HEK293 (cell line): ENCODE measurements around the gene ZCCHC3.

ENCODE experiments used
- HOXA7 ChIP-seq: sonication (generic); formaldehyde crosslinking; IDR thresholded peaks from 2 replicates; pipeline ENCODE4 v1.8.1; 2022; ENCODE audit warnings: missing genetic modification reagents, borderline replicate concordance
- HOXC10 ChIP-seq: sonication (generic); formaldehyde crosslinking; IDR thresholded peaks from 2 replicates; pipeline ENCODE4 v1.8.1; 2023; ENCODE audit warnings: mild to moderate bottlenecking, missing genetic modification reagents
- IKZF3 ChIP-seq: fragments of 450-650 bp; IDR thresholded peaks from 2 replicates; pipeline ENCODE4 v1.5.0; 2018; ENCODE audit warnings: missing biosample characterization, mild to moderate bottlenecking, missing genetic modification characterization, moderate library complexity
- KLF1 ChIP-seq: fragments of 450-650 bp; formaldehyde crosslinking; IDR thresholded peaks from 2 replicates; pipeline ENCODE4 v1.5.1; 2016; ENCODE audit warnings: missing biosample characterization, missing genetic modification characterization
- KLF16 ChIP-seq: fragments of 450-650 bp; formaldehyde crosslinking; IDR thresholded peaks from 2 replicates; pipeline ENCODE4 v1.5.1; 2017; ENCODE audit warnings: missing biosample characterization, missing genetic modification characterization
- PRDM1 ChIP-seq: fragments of 450-650 bp; formaldehyde crosslinking; IDR thresholded peaks from 2 replicates; pipeline ENCODE4; 2016; ENCODE audit warnings: missing biosample characterization, missing genetic modification characterization
- WT1 ChIP-seq: fragments of 450-650 bp; formaldehyde crosslinking; IDR thresholded peaks from 2 replicates; pipeline ENCODE4 v1.5.1; 2016; ENCODE audit warnings: missing biosample characterization, missing genetic modification characterization
- ZFP3 ChIP-seq: fragments of 450-650 bp; formaldehyde crosslinking; IDR thresholded peaks from 2 replicates; pipeline ENCODE4 v1.5.1; 2016; ENCODE audit warnings: low read depth, missing biosample characterization, missing genetic modification characterization
- ZNF112 ChIP-seq: fragments of 450-650 bp; formaldehyde crosslinking; IDR thresholded peaks from 2 replicates; pipeline ENCODE4 v1.5.0; 2017; ENCODE audit warnings: missing biosample characterization, missing genetic modification characterization
- ZNF121 ChIP-seq: fragments of 450-650 bp; formaldehyde crosslinking; IDR thresholded peaks from 2 replicates; pipeline ENCODE4 v1.5.1; 2016; ENCODE audit warnings: missing biosample characterization, missing genetic modification characterization
- ZNF157 ChIP-seq: fragments of 450-650 bp; formaldehyde crosslinking; IDR thresholded peaks from 2 replicates; pipeline ENCODE4 v1.5.1; 2016; ENCODE audit warnings: missing biosample characterization, missing genetic modification characterization
- ZNF366 ChIP-seq: fragments of 450-650 bp; formaldehyde crosslinking; conservative IDR thresholded peaks from 2 replicates; pipeline ENCODE4 v1.5.1; 2016; ENCODE audit warnings: missing biosample characterization, missing genetic modification characterization
- ZNF521 ChIP-seq: fragments of 450-650 bp; formaldehyde crosslinking; IDR thresholded peaks from 2 replicates; pipeline ENCODE4 v1.5.1; 2017; ENCODE audit warnings: missing biosample characterization, mild to moderate bottlenecking, missing genetic modification characterization
- ZNF560 ChIP-seq: fragments of 450-650 bp; formaldehyde crosslinking; IDR thresholded peaks from 2 replicates; pipeline ENCODE4 v1.5.1; 2017; ENCODE audit warnings: missing biosample characterization, missing genetic modification characterization, borderline replicate concordance
- ZNF600 ChIP-seq: fragments of 450-650 bp; formaldehyde crosslinking; IDR thresholded peaks from 2 replicates; pipeline ENCODE4 v1.5.1; 2016; ENCODE audit warnings: missing biosample characterization, missing genetic modification characterization
- ZNF610 ChIP-seq: fragments of 450-650 bp; formaldehyde crosslinking; IDR thresholded peaks from 2 replicates; pipeline ENCODE4 v1.5.1; 2016; ENCODE audit warnings: missing biosample characterization, missing genetic modification characterization, borderline replicate concordance
- ZNF623 ChIP-seq: fragments of 450-650 bp; formaldehyde crosslinking; IDR thresholded peaks from 2 replicates; pipeline ENCODE4 v1.5.1; 2016; ENCODE audit warnings: missing biosample characterization, missing genetic modification characterization
- ZNF660 ChIP-seq: fragments of 450-650 bp; IDR thresholded peaks from 2 replicates; pipeline ENCODE4 v1.5.1; 2018; ENCODE audit warnings: missing biosample characterization, mild to moderate bottlenecking, missing genetic modification characterization
- ZNF677 ChIP-seq: fragments of 450-650 bp; IDR thresholded peaks from 2 replicates; pipeline ENCODE4 v1.5.0; 2018; ENCODE audit warnings: missing biosample characterization, mild to moderate bottlenecking, missing genetic modification characterization, moderate library complexity
- ZNF701 ChIP-seq: fragments of 450-650 bp; formaldehyde crosslinking; IDR thresholded peaks from 2 replicates; pipeline ENCODE4 v1.5.1; 2016; ENCODE audit warnings: missing biosample characterization, missing genetic modification characterization
- ZNF747 ChIP-seq: fragments of 450-650 bp; formaldehyde crosslinking; IDR thresholded peaks from 2 replicates; pipeline ENCODE4 v1.5.1; 2016; ENCODE audit warnings: missing biosample characterization, missing genetic modification characterization
- ZSCAN23 ChIP-seq: fragments of 450-650 bp; formaldehyde crosslinking; IDR thresholded peaks from 2 replicates; pipeline ENCODE4 v1.5.1; 2016; ENCODE audit warnings: missing biosample characterization, missing genetic modification characterization
- TF ChIP-seq, protein P1 (sequence below): fragments of 450-650 bp; formaldehyde crosslinking; IDR thresholded peaks from 2 replicates; pipeline ENCODE4 v1.5.1; 2017; ENCODE audit warnings: missing biosample characterization, missing genetic modification characterization
- TF ChIP-seq, protein P2 (sequence below): fragments of 450-650 bp; formaldehyde crosslinking; IDR thresholded peaks from 2 replicates; pipeline ENCODE4 v1.5.1; 2017; ENCODE audit warnings: missing biosample characterization, missing genetic modification characterization
- TF ChIP-seq, protein P3 (sequence below): IDR thresholded peaks from 2 replicates; pipeline ENCODE4 v1.6.1; 2011; ENCODE audit warnings: mild to moderate bottlenecking, low read depth, low read length, borderline replicate concordance
- TF ChIP-seq, protein P4 (sequence below): fragments of 450-650 bp; formaldehyde crosslinking; IDR thresholded peaks from 2 replicates; pipeline ENCODE4 v1.5.1; 2016; ENCODE audit warnings: missing biosample characterization, missing genetic modification characterization
- TF ChIP-seq, protein P5 (sequence below): fragments of 450-650 bp; formaldehyde crosslinking; IDR thresholded peaks from 2 replicates; pipeline ENCODE4 v1.5.1; 2016; ENCODE audit warnings: missing biosample characterization, missing genetic modification characterization, low read depth
- TF ChIP-seq, protein P6 (sequence below): fragments of 450-650 bp; formaldehyde crosslinking; IDR thresholded peaks from 2 replicates; pipeline ENCODE4 v1.5.1; 2016; ENCODE audit warnings: missing biosample characterization, missing genetic modification characterization

ZCCHC3 gene

DNA sequence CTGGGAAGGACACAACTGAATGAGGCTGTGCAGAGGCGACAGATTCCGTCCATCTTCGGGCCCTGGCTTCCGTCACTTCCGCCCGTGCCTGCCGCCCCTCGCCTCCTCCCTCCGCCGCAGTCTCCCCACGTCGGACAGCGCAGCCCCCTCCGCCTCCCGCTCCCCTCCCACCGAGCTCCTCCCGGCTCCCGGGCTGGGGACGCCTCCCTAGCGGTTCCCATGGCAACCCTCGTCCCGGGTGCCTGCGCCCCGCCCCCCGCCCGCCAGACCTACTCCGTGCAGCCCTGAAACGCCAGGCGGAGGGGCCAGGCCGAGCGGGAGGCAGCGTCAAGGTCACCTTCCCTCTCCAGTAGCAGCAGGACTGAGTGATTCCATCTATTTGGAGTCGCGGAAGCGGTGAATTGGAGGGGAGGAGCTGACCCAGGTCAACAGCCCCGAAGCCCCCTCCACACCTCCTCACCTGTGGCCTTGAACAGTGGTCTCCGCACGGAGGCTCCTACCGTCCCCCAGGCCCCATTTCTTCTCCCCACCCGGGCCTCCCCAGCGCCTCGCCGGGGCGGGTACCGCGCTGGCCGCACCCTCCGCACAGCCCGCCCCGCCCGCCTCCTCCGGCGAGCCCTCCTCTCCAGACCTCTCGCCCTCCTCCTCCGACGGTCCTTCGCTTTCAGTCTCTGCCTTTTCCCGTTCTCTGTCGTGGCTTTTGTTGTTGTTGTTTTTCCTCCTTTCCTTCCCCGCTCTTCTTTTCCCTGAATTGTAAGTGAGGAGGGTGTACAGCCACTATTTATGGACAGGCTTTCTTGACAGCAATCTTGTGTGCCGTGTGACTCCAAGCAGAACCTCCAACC, 50.5 kb downstream of the ZCCHC3 start (continued):
- TF ChIP-seq, protein P1, sequence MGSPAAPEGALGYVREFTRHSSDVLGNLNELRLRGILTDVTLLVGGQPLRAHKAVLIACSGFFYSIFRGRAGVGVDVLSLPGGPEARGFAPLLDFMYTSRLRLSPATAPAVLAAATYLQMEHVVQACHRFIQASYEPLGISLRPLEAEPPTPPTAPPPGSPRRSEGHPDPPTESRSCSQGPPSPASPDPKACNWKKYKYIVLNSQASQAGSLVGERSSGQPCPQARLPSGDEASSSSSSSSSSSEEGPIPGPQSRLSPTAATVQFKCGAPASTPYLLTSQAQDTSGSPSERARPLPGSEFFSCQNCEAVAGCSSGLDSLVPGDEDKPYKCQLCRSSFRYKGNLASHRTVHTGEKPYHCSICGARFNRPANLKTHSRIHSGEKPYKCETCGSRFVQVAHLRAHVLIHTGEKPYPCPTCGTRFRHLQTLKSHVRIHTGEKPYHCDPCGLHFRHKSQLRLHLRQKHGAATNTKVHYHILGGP (tag by site-specific recombination), result no peak
- no peak for TF ChIP-seq ZNF623 (tag by site-specific recombination)
- TF ChIP-seq, protein P2, sequence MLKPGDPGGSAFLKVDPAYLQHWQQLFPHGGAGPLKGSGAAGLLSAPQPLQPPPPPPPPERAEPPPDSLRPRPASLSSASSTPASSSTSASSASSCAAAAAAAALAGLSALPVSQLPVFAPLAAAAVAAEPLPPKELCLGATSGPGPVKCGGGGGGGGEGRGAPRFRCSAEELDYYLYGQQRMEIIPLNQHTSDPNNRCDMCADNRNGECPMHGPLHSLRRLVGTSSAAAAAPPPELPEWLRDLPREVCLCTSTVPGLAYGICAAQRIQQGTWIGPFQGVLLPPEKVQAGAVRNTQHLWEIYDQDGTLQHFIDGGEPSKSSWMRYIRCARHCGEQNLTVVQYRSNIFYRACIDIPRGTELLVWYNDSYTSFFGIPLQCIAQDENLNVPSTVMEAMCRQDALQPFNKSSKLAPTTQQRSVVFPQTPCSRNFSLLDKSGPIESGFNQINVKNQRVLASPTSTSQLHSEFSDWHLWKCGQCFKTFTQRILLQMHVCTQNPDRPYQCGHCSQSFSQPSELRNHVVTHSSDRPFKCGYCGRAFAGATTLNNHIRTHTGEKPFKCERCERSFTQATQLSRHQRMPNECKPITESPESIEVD (tag by site-specific recombination), result no peak
- TF ChIP-seq, protein P3, sequence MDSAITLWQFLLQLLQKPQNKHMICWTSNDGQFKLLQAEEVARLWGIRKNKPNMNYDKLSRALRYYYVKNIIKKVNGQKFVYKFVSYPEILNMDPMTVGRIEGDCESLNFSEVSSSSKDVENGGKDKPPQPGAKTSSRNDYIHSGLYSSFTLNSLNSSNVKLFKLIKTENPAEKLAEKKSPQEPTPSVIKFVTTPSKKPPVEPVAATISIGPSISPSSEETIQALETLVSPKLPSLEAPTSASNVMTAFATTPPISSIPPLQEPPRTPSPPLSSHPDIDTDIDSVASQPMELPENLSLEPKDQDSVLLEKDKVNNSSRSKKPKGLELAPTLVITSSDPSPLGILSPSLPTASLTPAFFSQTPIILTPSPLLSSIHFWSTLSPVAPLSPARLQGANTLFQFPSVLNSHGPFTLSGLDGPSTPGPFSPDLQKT, result no peak
- TF ChIP-seq, protein P4, sequence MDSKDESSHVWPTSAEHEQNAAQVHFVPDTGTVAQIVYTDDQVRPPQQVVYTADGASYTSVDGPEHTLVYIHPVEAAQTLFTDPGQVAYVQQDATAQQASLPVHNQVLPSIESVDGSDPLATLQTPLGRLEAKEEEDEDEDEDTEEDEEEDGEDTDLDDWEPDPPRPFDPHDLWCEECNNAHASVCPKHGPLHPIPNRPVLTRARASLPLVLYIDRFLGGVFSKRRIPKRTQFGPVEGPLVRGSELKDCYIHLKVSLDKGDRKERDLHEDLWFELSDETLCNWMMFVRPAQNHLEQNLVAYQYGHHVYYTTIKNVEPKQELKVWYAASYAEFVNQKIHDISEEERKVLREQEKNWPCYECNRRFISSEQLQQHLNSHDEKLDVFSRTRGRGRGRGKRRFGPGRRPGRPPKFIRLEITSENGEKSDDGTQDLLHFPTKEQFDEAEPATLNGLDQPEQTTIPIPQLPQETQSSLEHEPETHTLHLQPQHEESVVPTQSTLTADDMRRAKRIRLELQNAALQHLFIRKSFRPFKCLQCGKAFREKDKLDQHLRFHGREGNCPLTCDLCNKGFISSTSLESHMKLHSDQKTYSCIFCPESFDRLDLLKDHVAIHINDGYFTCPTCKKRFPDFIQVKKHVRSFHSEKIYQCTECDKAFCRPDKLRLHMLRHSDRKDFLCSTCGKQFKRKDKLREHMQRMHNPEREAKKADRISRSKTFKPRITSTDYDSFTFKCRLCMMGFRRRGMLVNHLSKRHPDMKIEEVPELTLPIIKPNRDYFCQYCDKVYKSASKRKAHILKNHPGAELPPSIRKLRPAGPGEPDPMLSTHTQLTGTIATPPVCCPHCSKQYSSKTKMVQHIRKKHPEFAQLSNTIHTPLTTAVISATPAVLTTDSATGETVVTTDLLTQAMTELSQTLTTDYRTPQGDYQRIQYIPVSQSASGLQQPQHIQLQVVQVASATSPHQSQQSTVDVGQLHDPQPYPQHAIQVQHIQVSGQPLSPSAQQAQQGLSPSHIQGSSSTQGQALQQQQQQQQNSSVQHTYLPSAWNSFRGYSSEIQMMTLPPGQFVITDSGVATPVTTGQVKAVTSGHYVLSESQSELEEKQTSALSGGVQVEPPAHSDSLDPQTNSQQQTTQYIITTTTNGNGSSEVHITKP, result 0 out of 2 replicates have a peak, but pooled peaks have one; percentile 11
- no peak for TF ChIP-seq ZNF747 (tag by site-specific recombination)
- TF ChIP-seq, protein P5, sequence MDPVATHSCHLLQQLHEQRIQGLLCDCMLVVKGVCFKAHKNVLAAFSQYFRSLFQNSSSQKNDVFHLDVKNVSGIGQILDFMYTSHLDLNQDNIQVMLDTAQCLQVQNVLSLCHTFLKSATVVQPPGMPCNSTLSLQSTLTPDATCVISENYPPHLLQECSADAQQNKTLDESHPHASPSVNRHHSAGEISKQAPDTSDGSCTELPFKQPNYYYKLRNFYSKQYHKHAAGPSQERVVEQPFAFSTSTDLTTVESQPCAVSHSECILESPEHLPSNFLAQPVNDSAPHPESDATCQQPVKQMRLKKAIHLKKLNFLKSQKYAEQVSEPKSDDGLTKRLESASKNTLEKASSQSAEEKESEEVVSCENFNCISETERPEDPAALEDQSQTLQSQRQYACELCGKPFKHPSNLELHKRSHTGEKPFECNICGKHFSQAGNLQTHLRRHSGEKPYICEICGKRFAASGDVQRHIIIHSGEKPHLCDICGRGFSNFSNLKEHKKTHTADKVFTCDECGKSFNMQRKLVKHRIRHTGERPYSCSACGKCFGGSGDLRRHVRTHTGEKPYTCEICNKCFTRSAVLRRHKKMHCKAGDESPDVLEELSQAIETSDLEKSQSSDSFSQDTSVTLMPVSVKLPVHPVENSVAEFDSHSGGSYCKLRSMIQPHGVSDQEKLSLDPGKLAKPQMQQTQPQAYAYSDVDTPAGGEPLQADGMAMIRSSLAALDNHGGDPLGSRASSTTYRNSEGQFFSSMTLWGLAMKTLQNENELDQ (tag by site-specific recombination), result no peak
- no peak for TF ChIP-seq ZNF660 (tag by site-specific recombination)
- TF ChIP-seq KLF1 (tag by site-specific recombination), result peak; percentile 89
- peak; percentile 95 for TF ChIP-seq WT1 (tag by site-specific recombination)
- TF ChIP-seq ZNF157, result no peak
- TF ChIP-seq ZNF366 (tag by site-specific recombination), result peak; percentile 92
- no peak for TF ChIP-seq ZNF677 (tag by site-specific recombination)
- TF ChIP-seq ZNF560 (tag by site-specific recombination), result no peak
- no peak for TF ChIP-seq ZNF701 (tag by site-specific recombination)
- TF ChIP-seq ZNF112 (tag by site-specific recombination), result no peak
- TF ChIP-seq ZNF610 (tag by site-specific recombination), result peak; percentile 81; the same call in 1 of the 2 replicates
- peak; percentile 97 for TF ChIP-seq IKZF3 (tag by site-specific recombination)
- no peak for TF ChIP-seq HOXC10 (CRISPR knock-in tag)
- peak; percentile 94 for TF ChIP-seq PRDM1 (tag by site-specific recombination)
- TF ChIP-seq ZNF600 (tag by site-specific recombination), result peak; percentile 87
- no peak for TF ChIP-seq ZFP3
- peak; percentile 81; the same call in 1 of the 2 replicates for TF ChIP-seq ZNF121 (tag by site-specific recombination)
- TF ChIP-seq, protein P6, sequence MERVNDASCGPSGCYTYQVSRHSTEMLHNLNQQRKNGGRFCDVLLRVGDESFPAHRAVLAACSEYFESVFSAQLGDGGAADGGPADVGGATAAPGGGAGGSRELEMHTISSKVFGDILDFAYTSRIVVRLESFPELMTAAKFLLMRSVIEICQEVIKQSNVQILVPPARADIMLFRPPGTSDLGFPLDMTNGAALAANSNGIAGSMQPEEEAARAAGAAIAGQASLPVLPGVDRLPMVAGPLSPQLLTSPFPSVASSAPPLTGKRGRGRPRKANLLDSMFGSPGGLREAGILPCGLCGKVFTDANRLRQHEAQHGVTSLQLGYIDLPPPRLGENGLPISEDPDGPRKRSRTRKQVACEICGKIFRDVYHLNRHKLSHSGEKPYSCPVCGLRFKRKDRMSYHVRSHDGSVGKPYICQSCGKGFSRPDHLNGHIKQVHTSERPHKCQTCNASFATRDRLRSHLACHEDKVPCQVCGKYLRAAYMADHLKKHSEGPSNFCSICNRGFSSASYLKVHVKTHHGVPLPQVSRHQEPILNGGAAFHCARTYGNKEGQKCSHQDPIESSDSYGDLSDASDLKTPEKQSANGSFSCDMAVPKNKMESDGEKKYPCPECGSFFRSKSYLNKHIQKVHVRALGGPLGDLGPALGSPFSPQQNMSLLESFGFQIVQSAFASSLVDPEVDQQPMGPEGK, result peak; percentile 99
- TF ChIP-seq ZSCAN23 (tag by site-specific recombination), result peak; percentile 52; the same call in 1 of the 2 replicates
- no peak for TF ChIP-seq HOXA7 (CRISPR knock-in tag)
- TF ChIP-seq KLF16, result peak; percentile 58
- TF ChIP-seq ZNF521 (tag by site-specific recombination), result no peak
